Measurements from ENCODE around the gene HOXC9. TPM values are rescaled to one million over a fixed set of nuclear protein-coding genes. Genes with fewer than 3 reads are reported as not detected.

The HOXC9 gene
- total and polyA plus RNA-seq, 4 donors, result not detected

DNA sequence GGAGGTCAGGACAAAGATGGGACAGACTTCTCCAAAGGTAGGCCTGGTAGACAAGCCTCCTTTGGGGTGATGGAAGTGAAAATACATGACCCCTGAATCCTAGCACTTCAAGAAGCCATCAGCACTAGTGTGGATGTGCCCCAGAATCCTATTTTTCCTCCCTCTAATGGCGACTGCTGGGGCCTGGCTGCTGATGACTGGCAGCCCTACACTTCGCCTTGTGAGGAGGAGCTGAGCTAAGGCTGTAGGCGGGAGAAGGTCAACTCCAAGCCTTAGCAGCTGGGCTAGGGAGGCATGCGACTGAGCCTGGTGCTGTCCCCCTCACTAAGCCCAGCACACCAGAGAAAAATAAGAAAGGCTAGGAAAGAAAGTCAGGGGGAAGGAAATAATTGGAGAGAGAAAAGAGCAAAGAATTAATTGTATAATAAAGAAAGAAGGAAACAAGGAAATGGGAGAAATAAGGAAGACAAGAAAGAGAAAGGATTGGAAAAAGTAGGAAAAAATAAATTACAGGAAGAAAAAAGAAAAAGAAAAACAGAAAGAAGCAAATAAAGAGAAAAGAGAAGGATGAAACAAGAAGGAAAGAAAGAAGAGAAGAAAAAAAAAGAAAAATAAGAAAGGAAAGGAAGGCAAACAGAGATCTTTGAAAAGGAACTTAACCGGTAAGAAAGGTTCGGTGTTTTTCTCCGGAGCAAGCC is 19.7 kb upstream of the HOXC9 start:
- 17% methylated on average over 7 of the region's 7 CpGs for WGBS
- H3K9ac ChIP-seq (ENCODE audit: low read depth in 1 of 2, low read length in 2 of 2), result no peak overlapping the region

DNA sequence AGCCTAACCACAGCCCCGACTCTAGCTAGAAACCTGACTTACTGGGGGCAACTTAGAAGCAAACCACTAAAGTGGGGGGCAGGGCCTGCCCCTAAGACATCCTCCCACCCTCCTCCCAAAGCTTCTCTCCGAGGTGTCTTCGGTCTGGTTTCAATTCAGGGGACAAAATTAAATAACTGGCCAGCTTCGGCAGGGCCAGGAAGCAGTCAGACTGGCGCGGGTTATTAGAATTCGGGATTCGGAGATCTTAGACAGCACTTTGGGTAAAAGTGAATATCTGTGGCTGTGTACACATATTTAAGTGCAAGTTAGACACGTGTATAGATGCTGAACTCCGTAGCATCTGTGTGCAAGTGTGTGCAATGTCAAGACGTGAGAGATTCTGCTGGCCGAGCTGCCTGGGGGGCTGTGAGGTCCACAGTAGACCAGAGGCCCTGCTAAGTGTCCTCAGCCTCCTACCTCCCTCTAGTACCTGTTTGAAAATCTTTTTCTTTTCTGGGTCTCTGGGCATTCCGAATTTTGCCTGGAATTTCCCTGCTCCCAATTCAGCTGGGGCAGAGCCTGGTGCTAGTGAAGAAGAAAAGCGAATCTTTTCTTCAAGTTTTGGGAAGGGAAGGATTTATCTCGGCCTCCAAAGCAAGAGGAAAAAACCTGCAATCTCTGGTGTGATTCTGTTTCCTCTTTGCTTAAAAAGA is 19.0 kb upstream of the HOXC9 start:
- no peak for TF ChIP-seq SP1 (IDR thresholded peaks at IDR 0.05)
- TF ChIP-seq, protein P1, sequence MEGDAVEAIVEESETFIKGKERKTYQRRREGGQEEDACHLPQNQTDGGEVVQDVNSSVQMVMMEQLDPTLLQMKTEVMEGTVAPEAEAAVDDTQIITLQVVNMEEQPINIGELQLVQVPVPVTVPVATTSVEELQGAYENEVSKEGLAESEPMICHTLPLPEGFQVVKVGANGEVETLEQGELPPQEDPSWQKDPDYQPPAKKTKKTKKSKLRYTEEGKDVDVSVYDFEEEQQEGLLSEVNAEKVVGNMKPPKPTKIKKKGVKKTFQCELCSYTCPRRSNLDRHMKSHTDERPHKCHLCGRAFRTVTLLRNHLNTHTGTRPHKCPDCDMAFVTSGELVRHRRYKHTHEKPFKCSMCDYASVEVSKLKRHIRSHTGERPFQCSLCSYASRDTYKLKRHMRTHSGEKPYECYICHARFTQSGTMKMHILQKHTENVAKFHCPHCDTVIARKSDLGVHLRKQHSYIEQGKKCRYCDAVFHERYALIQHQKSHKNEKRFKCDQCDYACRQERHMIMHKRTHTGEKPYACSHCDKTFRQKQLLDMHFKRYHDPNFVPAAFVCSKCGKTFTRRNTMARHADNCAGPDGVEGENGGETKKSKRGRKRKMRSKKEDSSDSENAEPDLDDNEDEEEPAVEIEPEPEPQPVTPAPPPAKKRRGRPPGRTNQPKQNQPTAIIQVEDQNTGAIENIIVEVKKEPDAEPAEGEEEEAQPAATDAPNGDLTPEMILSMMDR (IDR thresholded peaks at IDR 0.05; ENCODE audit: low read depth, low read length, missing input control), result no peak
- TF ChIP-seq, protein P2, sequence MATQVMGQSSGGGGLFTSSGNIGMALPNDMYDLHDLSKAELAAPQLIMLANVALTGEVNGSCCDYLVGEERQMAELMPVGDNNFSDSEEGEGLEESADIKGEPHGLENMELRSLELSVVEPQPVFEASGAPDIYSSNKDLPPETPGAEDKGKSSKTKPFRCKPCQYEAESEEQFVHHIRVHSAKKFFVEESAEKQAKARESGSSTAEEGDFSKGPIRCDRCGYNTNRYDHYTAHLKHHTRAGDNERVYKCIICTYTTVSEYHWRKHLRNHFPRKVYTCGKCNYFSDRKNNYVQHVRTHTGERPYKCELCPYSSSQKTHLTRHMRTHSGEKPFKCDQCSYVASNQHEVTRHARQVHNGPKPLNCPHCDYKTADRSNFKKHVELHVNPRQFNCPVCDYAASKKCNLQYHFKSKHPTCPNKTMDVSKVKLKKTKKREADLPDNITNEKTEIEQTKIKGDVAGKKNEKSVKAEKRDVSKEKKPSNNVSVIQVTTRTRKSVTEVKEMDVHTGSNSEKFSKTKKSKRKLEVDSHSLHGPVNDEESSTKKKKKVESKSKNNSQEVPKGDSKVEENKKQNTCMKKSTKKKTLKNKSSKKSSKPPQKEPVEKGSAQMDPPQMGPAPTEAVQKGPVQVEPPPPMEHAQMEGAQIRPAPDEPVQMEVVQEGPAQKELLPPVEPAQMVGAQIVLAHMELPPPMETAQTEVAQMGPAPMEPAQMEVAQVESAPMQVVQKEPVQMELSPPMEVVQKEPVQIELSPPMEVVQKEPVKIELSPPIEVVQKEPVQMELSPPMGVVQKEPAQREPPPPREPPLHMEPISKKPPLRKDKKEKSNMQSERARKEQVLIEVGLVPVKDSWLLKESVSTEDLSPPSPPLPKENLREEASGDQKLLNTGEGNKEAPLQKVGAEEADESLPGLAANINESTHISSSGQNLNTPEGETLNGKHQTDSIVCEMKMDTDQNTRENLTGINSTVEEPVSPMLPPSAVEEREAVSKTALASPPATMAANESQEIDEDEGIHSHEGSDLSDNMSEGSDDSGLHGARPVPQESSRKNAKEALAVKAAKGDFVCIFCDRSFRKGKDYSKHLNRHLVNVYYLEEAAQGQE (IDR thresholded peaks at IDR 0.05), result no peak
- no peak for TF ChIP-seq HNF4G (IDR thresholded peaks at IDR 0.05)
- no peak overlapping the region for H3K27ac ChIP-seq (ENCODE audit: low read depth in 1 of 2, low read length in 2 of 2)
- H3K27me3 ChIP-seq (ENCODE audit: control insufficient read depth in 4 of 4, insufficient read depth in 4 of 4, low read length in 3 of 4), result peaks cover 16 to 39% (median 27%) of the 10 kb centered on the region in 4 donors
- peaks cover 1 to 9% (median 5%) of the 10 kb centered on the region in 4 donors for H3K4me1 ChIP-seq (ENCODE audit: control insufficient read depth in 4 of 4, insufficient read depth in 4 of 4, low read length in 3 of 4)
- 22% methylated on average over 15 of the region's 15 CpGs for WGBS
- no peaks in the 10 kb centered on the region for H3K36me3 ChIP-seq (ENCODE audit: control insufficient read depth in 4 of 4, insufficient read depth in 3 of 4, low read depth in 1 of 4, low read length in 3 of 4)
- H3K9ac ChIP-seq (ENCODE audit: low read depth in 1 of 2, low read length in 2 of 2), result no peak overlapping the region
- no peak for DNase-seq (ENCODE audit: low spot score)
- H3K4me3 ChIP-seq (ENCODE audit: low read depth in 1 of 3, low read length in 3 of 3), result no peak overlapping the region
- peaks cover 0 to 7% (median 2%) of the 10 kb centered on the region in 4 donors for H3K9me3 ChIP-seq (ENCODE audit: control insufficient read depth in 4 of 4, low read length in 3 of 4)

More for the DNA sequence above, 19.7 kb upstream of the HOXC9 start:
- Histone ChIP-seq H3K4me1 (ENCODE audit: control insufficient read depth in 4 of 4, insufficient read depth in 4 of 4, low read length in 3 of 4) (peaks cover 0 to 6% (median 2%) of the 10 kb centered on the region in 4 donors), H3K9me3 (ENCODE audit: control insufficient read depth in 4 of 4, low read length in 3 of 4) (peaks cover 0 to 4% (median 2%) of the 10 kb centered on the region in 4 donors), H3K27ac (ENCODE audit: low read depth in 1 of 2, low read length in 2 of 2) (no peak overlapping the region), H3K4me3 (ENCODE audit: low read depth in 1 of 3, low read length in 3 of 3) (no peak overlapping the region), H3K27me3 (ENCODE audit: control insufficient read depth in 4 of 4, insufficient read depth in 4 of 4, low read length in 3 of 4) (peaks cover 14 to 38% (median 26%) of the 10 kb centered on the region in 4 donors), H3K36me3 (ENCODE audit: control insufficient read depth in 4 of 4, insufficient read depth in 3 of 4, low read depth in 1 of 4, low read length in 3 of 4) (no peaks in the 10 kb centered on the region)
- TF ChIP-seq, protein P3, sequence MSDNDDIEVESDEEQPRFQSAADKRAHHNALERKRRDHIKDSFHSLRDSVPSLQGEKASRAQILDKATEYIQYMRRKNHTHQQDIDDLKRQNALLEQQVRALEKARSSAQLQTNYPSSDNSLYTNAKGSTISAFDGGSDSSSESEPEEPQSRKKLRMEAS (IDR thresholded peaks at IDR 0.05), result no peak
- TF ChIP-seq, protein P1 (IDR thresholded peaks at IDR 0.05; ENCODE audit: low read depth, low read length, missing input control), result no peak
- TF ChIP-seq, protein P4, sequence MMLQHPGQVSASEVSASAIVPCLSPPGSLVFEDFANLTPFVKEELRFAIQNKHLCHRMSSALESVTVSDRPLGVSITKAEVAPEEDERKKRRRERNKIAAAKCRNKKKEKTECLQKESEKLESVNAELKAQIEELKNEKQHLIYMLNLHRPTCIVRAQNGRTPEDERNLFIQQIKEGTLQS (IDR thresholded peaks at IDR 0.05), result no peak
- no peak for TF ChIP-seq NR2F2 (IDR thresholded peaks at IDR 0.05)
- no peak for TF ChIP-seq EGR1 (IDR thresholded peaks at IDR 0.05; ENCODE audit: low read depth in 2 of 2)
- no peak for TF ChIP-seq RAD21 (IDR thresholded peaks at IDR 0.05)
- TF ChIP-seq FOXA2 (IDR thresholded peaks at IDR 0.05), result no peak
- TF ChIP-seq, protein P5, sequence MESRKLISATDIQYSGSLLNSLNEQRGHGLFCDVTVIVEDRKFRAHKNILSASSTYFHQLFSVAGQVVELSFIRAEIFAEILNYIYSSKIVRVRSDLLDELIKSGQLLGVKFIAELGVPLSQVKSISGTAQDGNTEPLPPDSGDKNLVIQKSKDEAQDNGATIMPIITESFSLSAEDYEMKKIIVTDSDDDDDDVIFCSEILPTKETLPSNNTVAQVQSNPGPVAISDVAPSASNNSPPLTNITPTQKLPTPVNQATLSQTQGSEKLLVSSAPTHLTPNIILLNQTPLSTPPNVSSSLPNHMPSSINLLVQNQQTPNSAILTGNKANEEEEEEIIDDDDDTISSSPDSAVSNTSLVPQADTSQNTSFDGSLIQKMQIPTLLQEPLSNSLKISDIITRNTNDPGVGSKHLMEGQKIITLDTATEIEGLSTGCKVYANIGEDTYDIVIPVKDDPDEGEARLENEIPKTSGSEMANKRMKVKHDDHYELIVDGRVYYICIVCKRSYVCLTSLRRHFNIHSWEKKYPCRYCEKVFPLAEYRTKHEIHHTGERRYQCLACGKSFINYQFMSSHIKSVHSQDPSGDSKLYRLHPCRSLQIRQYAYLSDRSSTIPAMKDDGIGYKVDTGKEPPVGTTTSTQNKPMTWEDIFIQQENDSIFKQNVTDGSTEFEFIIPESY (IDR thresholded peaks at IDR 0.05), result no peak
- TF ChIP-seq GABPA (IDR thresholded peaks at IDR 0.05 in 1 of 2, conservative IDR thresholded peaks at IDR 0.05 in 1 of 2), result no peak
- no peak for TF ChIP-seq RXRA (IDR thresholded peaks at IDR 0.05)
- TF ChIP-seq JUND (IDR thresholded peaks at IDR 0.05), result no peak
- TF ChIP-seq SP1 (IDR thresholded peaks at IDR 0.05), result no peak
- TF ChIP-seq FOXA1 (IDR thresholded peaks at IDR 0.05), result no peak
- no peak for TF ChIP-seq YY1 (IDR thresholded peaks at IDR 0.05)
- no peak for DNase-seq (ENCODE audit: low spot score)

Measured in liver (tissue), 9 donors.